A673 (cell line): ENCODE data around the gene GBE1.

Source experiments
- CTCF ChIP-seq: fragments of 300-800, 200-600 bp; sonication (generic); conservative IDR thresholded peaks from 2 replicates; pipeline ENCODE4 v1.5.1; 2017; ENCODE audit warnings: low read depth, mild to moderate bottlenecking, antibody characterized with exemption, low read length, moderate library complexity, mixed read lengths
- EZH2 ChIP-seq: fragments of 200-600 bp; sonication (generic); IDR thresholded peaks from 2 replicates; pipeline ENCODE4 v1.6.1; 2017; ENCODE audit warnings: borderline replicate concordance, low read depth, mild to moderate bottlenecking, mixed read lengths, antibody characterized with exemption, low read length; ENCODE audit not compliant: poor library complexity, severe bottlenecking

- TF ChIP-seq CTCF (no peak), EZH2 (no peak)
These were observed 231.1 kb downstream of the GBE1 start for GRCh38 chr3:81530180-81530939.
